Thymus (tissue), 11 donors: Measurements from ENCODE around the gene CUX1. TPM values are rescaled to one million over a fixed set of nuclear protein-coding genes. Genes with fewer than 3 reads are reported as not detected.
"Not testable (repeated sequence)": the region's sequence is repeated elsewhere in the genome, so short reads cannot be mapped to it uniquely, and the experiment has no call there.

ENCODE experiments used
- DNase-seq, 9 donors: peaks; one replicate each; pipeline ENCODE4 v3.0.0-alpha.2; 2013; ENCODE audit warnings: low spot score in 9 of 9, low read depth in 6 of 9, missing footprints in 1 of 9
- H3K27ac ChIP-seq, 2 donors: one replicate each; pipeline ENCODE4 v1.5.1; 2013; ENCODE audit warnings: control low read depth in 1 of 2, low read depth in 1 of 2, low read length in 1 of 2, mild to moderate bottlenecking in 1 of 2, moderate library complexity in 1 of 2
- H3K27me3 ChIP-seq, 2 donors: one replicate each; pipeline ENCODE4 v1.5.1; 2013; ENCODE audit warnings: low read length in 1 of 2; ENCODE audit not compliant: control insufficient read depth in 2 of 2, insufficient read depth in 1 of 2
- H3K36me3 ChIP-seq, 2 donors: one replicate each; pipeline ENCODE4 v1.5.1; 2013; ENCODE audit warnings: low read length in 1 of 2, mild to moderate bottlenecking in 1 of 2, moderate library complexity in 1 of 2; ENCODE audit not compliant: control insufficient read depth in 2 of 2, insufficient read depth in 2 of 2
- H3K4me1 ChIP-seq, 2 donors: one replicate each; pipeline ENCODE4 v1.5.1; 2013; ENCODE audit warnings: low read length in 2 of 2; ENCODE audit not compliant: control insufficient read depth in 2 of 2, insufficient read depth in 2 of 2
- H3K4me3 ChIP-seq, 2 donors: one replicate each; pipeline ENCODE4 v1.5.1; 2013; ENCODE audit warnings: low read length in 2 of 2, control low read depth in 1 of 2, mild to moderate bottlenecking in 1 of 2
- H3K9me3 ChIP-seq, 2 donors: one replicate each; pipeline ENCODE4 v1.5.1; 2013; ENCODE audit warnings: low read length in 1 of 2, mild to moderate bottlenecking in 1 of 2; ENCODE audit not compliant: control insufficient read depth in 2 of 2, insufficient read depth in 1 of 2
- WGBS: extraction: QIAGEN DNeasy Blood & Tissue Kit; methylation state at CpG from one replicate; pipeline ENCODE4 v1.1.7; 2013; 5-methylcytosine and 5-hydroxymethylcytosine counted together
- polyA plus RNA-seq: library from polyadenylated mRNA; stranded (reverse); fragments of 200-250 nt; gene quantifications from one replicate; pipeline ENCODE4 v1.2.3, GENCODE V29; 2013
- total RNA-seq: library from RNA; stranded (reverse); fragments of 120-200 nt; gene quantifications from one replicate; pipeline ENCODE4 v1.2.4, GENCODE V29; 2013
- donor health status: healthy.

Gene CUX1
- total and polyA plus RNA-seq, 2 donors = 27.8 to 35.0 TPM

DNA sequence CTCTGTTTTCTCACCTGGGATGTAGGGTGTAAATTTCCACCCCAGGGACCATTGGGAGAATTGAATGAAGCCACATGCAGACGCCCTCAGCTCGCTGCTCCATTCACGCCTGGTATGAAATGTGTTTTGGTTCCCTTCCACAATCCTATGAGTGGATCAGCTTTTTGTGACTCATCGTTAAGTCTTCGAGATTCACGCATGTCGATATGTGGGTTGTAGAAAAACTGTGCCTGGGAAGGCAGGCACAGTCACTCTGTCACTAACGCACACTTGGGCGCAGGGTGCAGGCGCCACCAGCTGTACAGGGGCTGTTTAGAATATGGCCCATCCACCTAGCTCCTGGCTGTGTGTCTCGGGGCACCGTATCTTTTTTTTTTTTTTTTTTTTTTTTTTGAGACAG lies 405.0 kb downstream of the CUX1 start:
- Histone ChIP-seq H3K36me3 (peaks cover 26 to 31% of the 10 kb centered on the region in 2 donors), H3K4me1 (peaks cover 3 to 7% of the 10 kb centered on the region in 2 donors), H3K4me3 (no peak overlapping the region), H3K9me3 (peaks cover 0 to 3% of the 10 kb centered on the region in 2 donors), H3K27me3 (no peaks in the 10 kb centered on the region), H3K27ac (no peak overlapping the region)
- 97% methylated on average over 12 of the region's 12 CpGs for WGBS
- DNase-seq = peak in 1 of 9 donors; percentile 10

- no peaks in the 10 kb centered on the region for H3K27me3 ChIP-seq
- H3K27ac ChIP-seq = no peak overlapping the region
- H3K9me3 ChIP-seq = peaks cover 0 to 3% of the 10 kb centered on the region in 2 donors
- peaks cover 33 to 39% of the 10 kb centered on the region in 2 donors for H3K36me3 ChIP-seq
- WGBS = 33% methylated on average over 5 of the region's 5 CpGs
- peak in 2 of 9 donors; percentile 15 to 35 for DNase-seq
- peaks cover 3 to 7% of the 10 kb centered on the region in 2 donors for H3K4me1 ChIP-seq
- no peak overlapping the region for H3K4me3 ChIP-seq
These were observed 405.8 kb downstream of the CUX1 start for GRCh38 chr7:102223184-102223583.

DNA sequence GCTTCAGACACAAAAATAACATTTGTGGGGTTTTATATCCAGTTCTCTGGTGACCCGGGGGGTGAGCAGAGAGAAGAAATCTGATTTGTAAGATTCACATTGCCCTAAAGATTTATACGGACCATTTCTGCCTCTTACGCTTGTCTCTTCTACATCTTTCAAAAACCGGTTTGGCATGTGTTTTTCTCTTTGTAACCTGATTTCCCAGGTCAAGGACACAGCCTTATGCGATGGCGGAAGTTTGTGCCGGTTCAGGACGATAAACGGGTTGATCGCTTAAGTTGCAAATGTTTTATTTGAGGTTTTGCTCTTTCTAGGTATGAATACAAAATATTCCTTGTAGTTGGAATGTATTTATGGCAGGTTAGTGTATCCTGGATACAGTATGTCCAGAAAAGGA lies 407.6 kb downstream of the CUX1 start:
- 95% methylated on average over 10 of the region's 10 CpGs for WGBS
- peaks cover 0 to 3% of the 10 kb centered on the region in 2 donors for H3K9me3 ChIP-seq
- H3K27ac ChIP-seq = no peak overlapping the region
- no peaks in the 10 kb centered on the region for H3K27me3 ChIP-seq
- DNase-seq = no peak
- no peak overlapping the region for H3K4me3 ChIP-seq
- peaks cover 43 to 46% of the 10 kb centered on the region in 2 donors for H3K36me3 ChIP-seq
- H3K4me1 ChIP-seq = peaks cover 3 to 7% of the 10 kb centered on the region in 2 donors

DNA sequence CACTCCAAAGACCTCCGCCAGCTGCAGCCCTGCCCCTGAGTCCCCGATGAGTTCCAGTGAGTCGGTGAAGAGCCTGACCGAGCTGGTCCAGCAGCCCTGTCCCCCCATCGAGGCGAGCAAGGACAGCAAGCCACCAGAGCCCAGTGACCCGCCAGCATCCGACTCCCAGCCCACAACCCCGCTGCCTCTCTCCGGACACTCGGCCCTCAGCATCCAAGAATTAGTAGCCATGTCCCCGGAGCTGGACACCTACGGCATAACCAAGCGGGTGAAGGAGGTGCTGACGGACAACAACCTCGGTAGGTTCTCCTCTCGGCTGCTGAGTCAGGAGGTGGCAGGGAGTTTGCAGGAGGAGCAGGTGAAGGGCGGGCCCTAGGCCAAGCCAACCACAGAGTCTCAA lies 409.9 kb downstream of the CUX1 start:
- no peak for DNase-seq
- Histone ChIP-seq H3K9me3 (peaks cover 0 to 3% of the 10 kb centered on the region in 2 donors), H3K4me3 (no peak overlapping the region), H3K27ac (no peak overlapping the region), H3K4me1 (peaks cover 3 to 7% of the 10 kb centered on the region in 2 donors), H3K36me3 (peaks cover 47 to 50% of the 10 kb centered on the region in 2 donors), H3K27me3 (no peaks in the 10 kb centered on the region)
- 97% methylated on average over 18 of the region's 18 CpGs for WGBS

GRCh38 chr7:102228935-102229334 lies 411.5 kb downstream of the CUX1 start:
- DNase-seq = no peak
- peaks cover 57 to 62% of the 10 kb centered on the region in 2 donors for H3K36me3 ChIP-seq
- WGBS = 96% methylated on average over 12 of the region's 12 CpGs
- H3K27ac ChIP-seq = no peak overlapping the region
- no peak overlapping the region for H3K4me3 ChIP-seq
- peaks cover 0 to 3% of the 10 kb centered on the region in 2 donors for H3K9me3 ChIP-seq
- H3K4me1 ChIP-seq = peaks cover 0 to 3% of the 10 kb centered on the region in 2 donors
- no peaks in the 10 kb centered on the region for H3K27me3 ChIP-seq

DNA sequence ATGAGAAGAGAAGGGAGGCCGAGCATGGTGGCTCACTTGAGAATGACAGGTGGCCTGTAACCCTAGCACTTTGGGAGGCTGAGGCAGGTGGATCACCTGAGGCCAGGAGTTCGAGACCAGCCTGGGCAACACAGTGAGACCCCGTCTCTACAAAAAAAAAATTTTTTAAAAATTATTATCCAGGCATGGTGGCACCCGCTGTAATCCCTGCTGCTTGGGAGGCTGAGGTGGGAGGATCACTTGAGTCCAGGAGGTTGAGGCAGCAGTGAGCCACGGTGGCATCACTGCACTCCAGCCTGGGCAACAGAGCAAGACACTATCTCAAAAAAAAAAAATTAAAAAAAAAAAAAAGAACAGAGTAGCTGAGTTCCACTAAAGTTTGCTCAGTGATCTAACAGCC lies 412.7 kb downstream of the CUX1 start:
- not testable (repeated sequence) for H3K4me3 ChIP-seq, H3K27me3 ChIP-seq, DNase-seq, H3K27ac ChIP-seq, H3K4me1 ChIP-seq, H3K9me3 ChIP-seq
- WGBS = 87% methylated on average over 5 of the region's 5 CpGs
- H3K36me3 ChIP-seq = peaks cover 61 to 63% of the 10 kb centered on the region in 2 donors

GRCh38 chr7:102230593-102230992 lies 413.2 kb downstream of the CUX1 start:
- no peaks in the 10 kb centered on the region for H3K4me1 ChIP-seq
- WGBS = 97% methylated on average over 4 of the region's 4 CpGs
- peaks cover 0 to 3% of the 10 kb centered on the region in 2 donors for H3K9me3 ChIP-seq
- peaks cover 63 to 65% of the 10 kb centered on the region in 2 donors for H3K36me3 ChIP-seq
- no peak overlapping the region for H3K4me3 ChIP-seq
- DNase-seq = no peak
- no peak overlapping the region for H3K27ac ChIP-seq
- H3K27me3 ChIP-seq = no peaks in the 10 kb centered on the region

- peaks cover 70 to 73% of the 10 kb centered on the region in 2 donors for H3K36me3 ChIP-seq
- H3K27ac ChIP-seq = no peak overlapping the region
- DNase-seq = no peak
- WGBS = 97% methylated on average over 12 of the region's 12 CpGs
- no peaks in the 10 kb centered on the region for H3K4me1 ChIP-seq
- no peaks in the 10 kb centered on the region for H3K27me3 ChIP-seq
- H3K4me3 ChIP-seq = no peak overlapping the region
- H3K9me3 ChIP-seq = no peaks in the 10 kb centered on the region
These were observed 415.3 kb downstream of the CUX1 start for GRCh38 chr7:102232611-102233286.

GRCh38 chr7:102234131-102234530 lies 416.7 kb downstream of the CUX1 start:
- no peaks in the 10 kb centered on the region for H3K27me3 ChIP-seq
- no peaks in the 10 kb centered on the region for H3K9me3 ChIP-seq
- no peak overlapping the region for H3K4me3 ChIP-seq
- no peak for DNase-seq
- 97% methylated on average over 12 of the region's 12 CpGs for WGBS
- peaks cover 65 to 69% of the 10 kb centered on the region in 2 donors for H3K36me3 ChIP-seq
- no peaks in the 10 kb centered on the region for H3K4me1 ChIP-seq
- no peak overlapping the region for H3K27ac ChIP-seq
